Ovary (tissue), 9 donors: Measurements from ENCODE around the gene DEPDC5. TPM values are rescaled to one million over a fixed set of nuclear protein-coding genes. Genes with fewer than 3 reads are reported as not detected.

Experiments
- DNase-seq, 5 donors: peaks; one replicate each; pipeline ENCODE4 v3.0.0-alpha.2; 2019 to 2020
- H3K27ac ChIP-seq, 2 donors: fragments of 200-600 bp; one replicate each; pipeline versions ENCODE4 v1.5.1 to v1.8.0; 2019 to 2022
- H3K27me3 ChIP-seq: fragments of 200-600 bp; one replicate; pipeline ENCODE4 v1.8.0; 2022
- H3K36me3 ChIP-seq: fragments of 200-600 bp; sonication (generic); one replicate; pipeline ENCODE4 v1.5.1; 2019
- H3K4me1 ChIP-seq: one replicate; pipeline ENCODE4 v1.8.1; 2013; ENCODE audit warnings: mild to moderate bottlenecking, moderate library complexity; ENCODE audit not compliant: insufficient read depth
- H3K4me3 ChIP-seq: fragments of 200-600 bp; sonication (generic); one replicate; pipeline ENCODE4 v1.5.1; 2017
- H3K9me3 ChIP-seq, 2 donors: fragments of 200-600 bp in 1 of 2; sonication (generic) in 1 of 2; one replicate each; pipeline versions ENCODE4 v1.5.1 to v1.8.1; 2013 to 2019; ENCODE audit warnings: mild to moderate bottlenecking in 1 of 2, moderate library complexity in 1 of 2
- CTCF ChIP-seq, 3 donors: fragments of 450-650 bp in 2 of 3; fragments of 200-600 bp in 1 of 3; IDR thresholded peaks; one replicate each; pipeline versions ENCODE4 v1.5.1 to v1.8.0; 2016 to 2022; ENCODE audit warnings: antibody characterized with exemption in 3 of 3, mild to moderate bottlenecking in 1 of 3
- EP300 ChIP-seq: sonication (generic); formaldehyde crosslinking; IDR thresholded peaks from one replicate; pipeline ENCODE4 v1.6.1; 2017; ENCODE audit warnings: antibody characterized with exemption
- POLR2A ChIP-seq: fragments of 450-650 bp; IDR thresholded peaks from one replicate; pipeline ENCODE4 v1.6.1; 2017; ENCODE audit warnings: antibody characterized with exemption, mild to moderate bottlenecking, moderate library complexity
- WGBS, 3 donors: extraction: QIAGEN DNeasy Blood & Tissue Kit in 1 of 3; methylation state at CpG; one replicate each; pipeline versions ENCODE4 v1.1.5 to v1.1.7; 2013 to 2017; 5-methylcytosine and 5-hydroxymethylcytosine counted together
- intact Hi-C, 4 donors: fragments of 100-400 bp; cut with DNase I; formaldehyde crosslinking; loops; one replicate each; pipeline versions ENCODE4 v1.11.0 to v1.15.1; 2022 to 2023
- polyA plus RNA-seq, 2 donors: library from polyadenylated mRNA; stranded (reverse); fragments of 200-250 nt in 1 of 2; fragments of 350-450 nt in 1 of 2; fragmentation: Illumina TruSeq in 1 of 2; extraction: RNeasy Lipid Tissue Mini Kit (QIAGEN cat#74804) in 1 of 2; gene quantifications; one replicate each; pipeline ENCODE4 v1.2.3, GENCODE V29; 2013 to 2014
- total RNA-seq, 7 donors: library from RNA; depleted of rRNA in 2 of 7; stranded (reverse); fragments of >200 nt in 2 of 7; fragmentation: NEBNext Ultra II Directional in 3 of 7; extraction: Animal tissue kit (Norgen Biotek cat#: 25700) in 3 of 7; gene quantifications; one replicate each; pipeline versions ENCODE4 v1.1.0 to v1.2.4, GENCODE V29; 2016 to 2023
- donor health status: DM: no; HTN: no; CAD: no; lungs with moderate emphysema.
- donor health status: DM: no; HTN: no; CAD: no.
- donor health status: Bipolar disorder and iron deficiency.
- donor health status: DM: yes; HTN: yes; CAD: no.
- donor health status: DM: no; HTN: no; CAD: no.
- donor health status: DM: yes; HTN: yes; CAD: no.

DEPDC5 gene
- total and polyA plus RNA-seq, 9 donors = 12.1 to 73.3 (median 32.8) TPM

- no peak overlapping the region for H3K4me3 ChIP-seq
- H3K9me3 ChIP-seq = no peaks in the 10 kb centered on the region
- no peaks in the 10 kb centered on the region for H3K27me3 ChIP-seq
- intact Hi-C loops = loop anchor here in 1 of 4 donors (10.0 kb wide), 1 partner anchor 743 kb away; the partner anchor contains the start of gene FBXO7
- no peak for TF ChIP-seq POLR2A
- no peak for TF ChIP-seq EP300
- no peak for TF ChIP-seq CTCF (IDR thresholded peaks at IDR 0.05)
- H3K36me3 ChIP-seq = no peaks in the 10 kb centered on the region
- DNase-seq = no peak
- H3K4me1 ChIP-seq = no peaks in the 10 kb centered on the region
- H3K27ac ChIP-seq = no peak overlapping the region
- 76 to 79% (median 78%) methylated on average over 2 of the region's 2 CpGs for WGBS, 3 donors
Observed at GRCh38 chr22:31732089-31732829, 21.6 kb upstream of the DEPDC5 start.

- Histone ChIP-seq H3K4me1 (no peaks in the 10 kb centered on the region), H3K27me3 (no peaks in the 10 kb centered on the region), H3K36me3 (no peaks in the 10 kb centered on the region), H3K27ac (no peak overlapping the region), H3K9me3 (no peaks in the 10 kb centered on the region), H3K4me3 (no peak overlapping the region)
- intact Hi-C loops = loop anchor here in 1 of 4 donors (10.0 kb wide), 1 partner anchor 741 kb away; the partner anchor contains the start of gene FBXO7
- DNase-seq = no peak
- 90 to 93% (median 93%) methylated on average over 7 of the region's 7 CpGs for WGBS, 3 donors
- no peak for TF ChIP-seq POLR2A
- no peak for TF ChIP-seq EP300
- TF ChIP-seq CTCF (IDR thresholded peaks at IDR 0.05) = no peak
Observed at GRCh38 chr22:31733580-31734079, 20.2 kb upstream of the DEPDC5 start.

GRCh38 chr22:31734512-31734911 is 19.3 kb upstream of the DEPDC5 start:
- H3K9me3 ChIP-seq = no peaks in the 10 kb centered on the region
- H3K27me3 ChIP-seq = no peaks in the 10 kb centered on the region
- no peak for TF ChIP-seq POLR2A
- no peak overlapping the region for H3K27ac ChIP-seq
- intact Hi-C loops = loop anchor here in 1 of 4 donors (10.0 kb wide), 1 partner anchor 740 kb away; the partner anchor contains the start of gene FBXO7
- H3K36me3 ChIP-seq = no peaks in the 10 kb centered on the region
- no peaks in the 10 kb centered on the region for H3K4me1 ChIP-seq
- no peak for DNase-seq
- 74 to 86% (median 81%) methylated on average over 1 of the region's 1 CpG for WGBS, 3 donors
- no peak overlapping the region for H3K4me3 ChIP-seq

GRCh38 chr22:31736458-31736857 is 17.4 kb upstream of the DEPDC5 start:
- Histone ChIP-seq H3K9me3 (no peaks in the 10 kb centered on the region), H3K4me1 (no peaks in the 10 kb centered on the region), H3K27ac (no peak overlapping the region), H3K27me3 (no peaks in the 10 kb centered on the region), H3K4me3 (no peak overlapping the region), H3K36me3 (no peaks in the 10 kb centered on the region)
- TF ChIP-seq POLR2A (no peak), EP300 (no peak), CTCF (IDR thresholded peaks at IDR 0.05) (no peak)
- intact Hi-C loops = loop anchor here in 1 of 4 donors (10.0 kb wide), 1 partner anchor 738 kb away; the partner anchor contains the start of gene FBXO7
- whole genome bisulfite sequencing, 3 donors = 83 to 93% (median 92%) methylated on average over 2 of the region's 2 CpGs
- DNase-seq = no peak

GRCh38 chr22:31737932-31738331 is 15.9 kb upstream of the DEPDC5 start:
- Histone ChIP-seq H3K36me3 (no peaks in the 10 kb centered on the region), H3K27ac (no peak overlapping the region), H3K9me3 (no peaks in the 10 kb centered on the region), H3K4me1 (no peaks in the 10 kb centered on the region), H3K4me3 (no peak overlapping the region), H3K27me3 (no peaks in the 10 kb centered on the region)
- WGBS, 3 donors = 85 to 93% (median 87%) methylated on average over 5 of the region's 5 CpGs
- intact Hi-C loops = loop anchor here in 1 of 4 donors (10.0 kb wide), 1 partner anchor 737 kb away; the partner anchor contains the start of gene FBXO7
- DNase-seq = no peak
- TF ChIP-seq POLR2A (no peak), EP300 (no peak), CTCF (IDR thresholded peaks at IDR 0.05) (no peak)
